CD1c-positive myeloid dendritic cell (primary cell): ENCODE results near the gene JAK2.
A peak's percentile ranks its signal among the peaks of the same experiment; 100 is the strongest.

Experiments
- DNase-seq: peaks from one replicate; pipeline ENCODE4 v3.0.0-alpha.2; 2016; ENCODE audit errors: extremely low spot score

JAK2 gene

DNA sequence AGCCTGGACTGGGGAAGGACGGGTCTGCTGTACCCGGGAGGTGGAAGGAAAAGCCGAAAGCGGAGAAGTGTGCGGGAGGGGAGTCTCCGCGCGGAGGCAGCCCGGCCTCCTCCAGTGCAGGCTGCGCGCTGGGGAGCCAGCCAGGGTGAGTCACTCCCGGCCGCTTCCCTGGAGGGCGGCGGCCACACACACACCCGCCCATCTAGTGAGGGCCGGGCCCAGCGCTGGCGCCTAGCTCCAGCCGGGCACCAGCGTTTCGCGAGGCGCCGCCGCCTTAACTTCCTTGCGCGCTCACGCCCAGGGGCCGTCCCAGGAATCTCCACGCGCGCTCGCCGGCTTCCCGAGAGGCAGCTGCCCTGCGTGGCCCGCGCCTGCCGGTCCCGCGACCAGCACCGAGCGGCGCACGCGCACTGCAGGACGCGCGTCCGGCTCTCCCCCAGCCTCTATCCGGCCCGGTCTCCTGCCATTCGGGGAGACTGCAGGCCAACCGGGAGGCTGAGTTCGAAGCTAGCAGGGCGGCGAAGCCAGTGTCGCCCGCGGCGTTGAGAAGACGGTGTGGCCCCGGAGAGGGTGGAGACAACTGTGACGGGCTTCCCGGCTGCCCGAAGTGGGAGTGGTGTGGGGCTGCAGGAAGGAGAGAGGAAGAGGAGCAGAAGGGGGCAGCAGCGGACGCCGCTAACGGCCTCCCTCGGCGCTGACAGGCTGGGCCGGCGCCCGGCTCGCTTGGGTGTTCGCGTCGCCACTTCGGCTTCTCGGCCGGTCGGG lies at the start of gene JAK2:
Gene JAK2 (plus strand): TSS at position 652 of the 765 bp plus-strand sequence. CDS start 36,716 bp downstream, outside the sequence.
- DNase-seq: peak; percentile 94

DNA sequence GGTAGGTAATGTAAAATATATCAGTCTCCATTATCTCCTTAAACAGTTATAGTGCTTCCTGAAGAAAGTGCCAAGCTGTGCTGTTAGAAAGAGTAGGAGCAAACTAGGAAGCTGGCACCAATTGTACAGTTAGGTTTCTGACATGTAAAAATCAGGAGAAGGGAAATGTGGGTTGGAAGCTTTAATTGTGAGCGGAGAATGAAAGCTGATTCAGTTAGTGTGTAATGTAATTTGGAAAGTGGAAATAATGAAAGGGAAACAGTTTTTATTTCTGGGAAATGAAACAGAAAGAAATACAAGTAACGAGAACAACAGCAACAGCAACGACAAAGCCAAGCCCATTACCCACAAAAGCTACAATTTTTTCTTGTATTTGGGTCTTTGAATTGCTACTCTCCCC lies 48.8 kb upstream of the JAK2 start:
- DNase-seq: peak; percentile 30

DNA sequence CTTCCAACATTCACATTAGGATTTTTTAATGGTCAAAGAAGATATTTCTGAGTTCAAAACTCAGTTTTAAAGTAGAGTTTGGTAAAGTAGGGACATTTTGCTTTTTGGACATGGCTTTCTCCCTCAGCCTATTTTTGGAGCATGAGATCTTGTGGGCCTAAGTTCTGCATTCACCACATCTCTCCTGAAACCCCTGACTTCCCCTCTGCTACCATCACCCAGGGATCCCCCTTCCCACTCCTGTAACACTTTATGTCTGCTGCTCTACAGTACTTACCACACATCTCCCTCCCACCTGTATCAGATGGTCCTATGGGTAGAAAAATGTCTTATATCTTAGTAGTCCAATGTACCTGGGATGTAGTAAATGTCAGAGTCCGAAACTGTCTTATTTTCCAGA lies 48.2 kb upstream of the JAK2 start:
- DNase-seq: peak; percentile 50

DNA sequence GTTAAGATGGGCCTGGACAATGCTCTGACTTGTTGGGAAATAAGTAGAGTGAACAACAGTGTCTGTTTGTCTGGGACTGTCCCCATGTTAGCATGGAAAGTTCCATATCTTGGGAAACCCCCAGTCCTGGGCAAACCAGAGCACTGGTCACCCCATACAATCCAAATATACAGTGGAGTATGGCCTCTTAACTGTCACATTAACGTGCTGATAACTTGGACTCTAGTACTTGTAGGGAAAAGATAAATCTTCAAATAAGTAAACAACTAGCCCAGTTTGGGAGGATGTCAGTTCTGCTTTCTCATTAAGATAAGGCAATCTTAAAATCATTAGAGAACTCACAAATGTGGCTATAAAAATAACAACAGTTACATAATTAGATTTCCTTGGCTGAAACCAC lies 47.6 kb upstream of the JAK2 start:
- DNase-seq: no peak

DNA sequence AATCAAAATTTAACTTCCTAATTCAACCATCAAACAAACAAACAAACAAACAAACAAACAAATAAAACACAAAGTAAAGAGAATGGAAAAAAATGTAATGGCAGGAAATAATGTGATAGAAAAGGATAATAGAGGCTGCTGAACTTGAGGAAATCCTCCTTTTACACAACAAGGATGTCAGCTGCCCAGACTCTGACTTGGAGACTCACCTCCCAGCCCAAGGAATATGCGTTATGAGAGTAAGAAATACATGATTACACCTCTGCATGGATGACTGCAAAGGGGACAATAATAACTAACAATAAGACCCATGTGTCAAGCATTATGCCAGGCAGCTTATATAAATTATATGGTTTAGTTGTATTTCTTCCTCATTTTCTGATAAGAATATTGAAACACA lies 46.6 kb upstream of the JAK2 start:
- peak; percentile 22 for DNase-seq

DNA sequence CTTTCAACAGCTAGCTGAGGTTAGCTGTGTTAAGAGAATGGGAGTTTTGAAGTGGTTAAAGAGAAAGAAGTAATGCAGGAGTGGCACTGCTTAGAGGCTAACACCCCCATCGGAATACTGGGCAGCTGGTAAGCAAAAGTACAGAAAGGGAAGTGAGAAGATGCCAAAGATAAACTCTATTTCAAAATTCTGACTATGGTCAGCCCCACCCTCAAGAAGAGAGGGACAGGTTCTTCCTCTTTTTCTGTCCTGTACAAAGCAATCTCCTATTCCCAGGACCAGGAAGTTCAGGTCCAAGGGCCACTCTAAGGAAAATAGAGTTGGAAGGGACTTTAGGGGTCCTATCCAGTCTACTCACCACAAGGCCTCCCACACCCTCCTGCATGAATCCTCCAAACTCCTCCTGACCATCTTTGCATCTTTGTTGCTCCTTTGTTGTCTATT lies 45.9 kb upstream of the JAK2 start:
- DNase-seq: peak; percentile 83

DNA sequence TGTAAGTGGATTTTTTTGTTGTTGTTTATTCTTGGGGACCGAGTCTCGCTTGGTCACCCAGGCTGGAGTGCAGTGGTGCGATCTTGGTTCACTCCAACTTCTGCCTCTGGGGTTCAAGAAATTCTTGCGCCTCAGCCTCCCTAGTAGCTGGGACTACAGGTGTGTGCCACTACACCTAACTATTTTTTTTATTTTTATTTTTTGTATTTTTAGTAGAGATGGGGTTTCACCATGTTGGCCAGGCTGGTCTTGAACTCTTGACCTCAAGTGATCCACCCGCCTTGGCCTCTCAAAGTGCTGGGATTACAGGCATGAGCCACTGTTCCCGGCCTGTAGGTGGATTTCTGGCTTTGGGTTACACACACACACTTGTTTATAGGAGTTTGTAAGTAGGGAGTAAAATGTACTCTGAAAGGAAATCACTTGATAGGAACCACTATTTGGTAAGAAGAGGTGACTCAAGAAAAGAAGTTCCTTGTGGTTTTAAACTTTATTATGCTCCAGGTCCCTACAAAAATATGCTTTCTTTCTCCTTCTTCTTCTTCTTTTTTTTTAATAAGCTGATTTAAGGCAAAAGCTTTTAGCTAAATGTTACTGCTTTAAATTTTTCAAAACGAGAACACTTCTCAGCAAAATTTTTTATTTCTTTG lies 42.9 kb upstream of the JAK2 start:
- DNase-seq: peak; percentile 40

DNA sequence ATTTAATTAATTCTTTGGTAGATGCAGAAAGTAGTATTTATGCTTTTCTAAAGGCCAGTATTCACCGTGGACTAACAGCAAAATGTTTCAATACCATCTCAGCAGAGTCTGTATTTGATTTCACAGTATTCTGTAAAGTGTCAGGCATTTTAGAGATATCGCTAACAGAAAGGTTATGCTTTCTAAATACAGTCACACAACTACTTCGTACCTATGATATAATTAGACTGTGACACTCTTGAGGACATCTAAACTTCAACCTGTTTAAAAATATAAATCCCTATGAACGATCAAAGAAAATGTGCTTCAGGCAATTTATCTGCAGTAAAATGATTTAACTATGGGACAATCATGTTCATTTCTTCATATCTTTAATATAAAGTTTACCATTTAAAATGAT lies 41.7 kb upstream of the JAK2 start:
- no peak for DNase-seq

DNA sequence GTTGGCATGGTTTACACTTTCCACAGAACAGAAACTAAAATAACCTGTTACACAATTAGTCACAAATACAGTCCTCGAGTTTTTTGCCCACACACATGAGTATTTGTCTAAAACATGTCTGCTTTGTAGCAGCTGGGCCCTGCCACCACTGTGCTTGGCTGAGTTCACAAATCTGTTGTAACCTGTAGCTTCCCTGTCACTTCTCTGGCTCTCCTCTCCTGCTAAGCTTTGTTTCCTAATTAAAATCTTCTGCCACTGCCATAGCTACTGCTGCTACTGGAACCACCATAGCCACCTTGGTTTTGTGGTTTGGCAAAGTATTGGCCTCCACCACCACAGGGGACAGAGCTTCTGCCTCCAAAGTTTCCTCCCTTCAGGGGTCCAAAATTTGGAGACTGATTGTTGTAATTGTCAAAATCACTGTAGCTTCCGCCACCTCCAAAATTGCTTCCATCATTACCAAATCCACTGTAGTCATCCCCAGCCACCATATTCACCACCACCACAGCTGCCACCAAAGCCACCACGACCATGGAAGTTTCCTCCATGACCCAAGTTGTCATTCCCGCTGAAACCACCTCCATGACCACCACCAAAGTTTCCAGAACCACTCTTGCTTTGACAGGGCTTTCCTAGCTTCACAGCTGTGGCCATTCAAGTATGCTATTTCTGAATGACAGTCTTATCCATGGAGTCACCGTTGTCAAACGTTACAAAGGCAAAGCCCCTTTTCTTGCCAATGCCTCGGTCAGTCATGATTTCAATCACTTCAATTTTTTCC lies 40.5 kb upstream of the JAK2 start:
- peak; percentile 30 for DNase-seq

DNA sequence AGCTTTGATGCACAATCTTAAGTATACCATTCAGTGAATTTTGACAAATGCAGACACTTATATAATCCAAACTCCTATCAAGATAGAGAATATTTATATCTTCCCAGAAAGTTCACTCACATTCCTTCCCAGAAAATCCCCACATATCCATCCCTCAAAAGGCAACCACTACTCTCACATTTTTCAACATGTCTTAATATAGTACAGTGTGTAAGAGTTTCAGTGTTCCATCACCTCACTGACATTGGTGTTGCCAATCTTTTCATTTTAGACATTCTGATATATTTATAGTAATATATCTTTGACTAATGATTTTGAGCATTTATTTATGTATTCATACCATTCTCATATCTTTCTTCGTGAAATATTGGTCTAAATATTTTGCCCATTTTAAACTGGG lies 38.1 kb upstream of the JAK2 start:
- no peak for DNase-seq

DNA sequence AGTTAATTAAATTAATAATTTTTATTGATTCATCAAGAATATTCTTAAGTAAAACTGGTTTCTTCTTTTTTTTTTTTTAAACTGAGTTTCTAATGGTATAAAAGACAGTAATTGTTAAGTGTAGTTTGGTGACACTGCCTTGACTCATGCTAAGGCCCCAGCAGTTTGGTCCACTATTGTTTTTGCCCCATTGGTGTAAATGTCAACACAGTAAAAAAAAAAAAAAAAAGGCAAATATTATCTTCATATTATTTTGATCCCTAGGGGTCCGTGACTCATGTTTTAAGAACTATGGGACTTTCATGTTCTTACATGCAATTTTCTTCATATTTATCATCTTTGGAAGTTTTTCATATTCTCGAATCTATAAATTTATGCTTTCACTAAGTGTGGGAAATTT lies 29.2 kb upstream of the JAK2 start:
- DNase-seq: no peak

DNA sequence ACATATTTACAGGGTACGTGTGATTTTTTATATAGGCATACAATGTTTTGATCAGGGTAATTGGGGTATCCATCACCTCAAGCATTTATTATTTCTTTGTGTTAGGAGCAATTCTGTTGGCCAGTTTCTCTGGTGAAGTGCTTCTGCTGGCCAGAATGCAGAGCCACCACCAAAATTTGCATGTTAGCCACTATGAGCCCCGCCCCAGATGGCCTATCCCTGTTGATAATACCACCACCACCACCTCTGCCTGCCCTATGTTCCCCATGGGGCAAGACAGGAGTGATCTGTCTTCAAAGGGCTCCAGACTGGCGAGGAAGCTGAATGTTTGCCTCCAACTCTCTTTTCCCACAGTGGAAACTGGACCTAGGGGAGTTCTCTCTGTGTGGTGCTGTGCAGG lies 26.0 kb upstream of the JAK2 start:
- no peak for DNase-seq

DNA sequence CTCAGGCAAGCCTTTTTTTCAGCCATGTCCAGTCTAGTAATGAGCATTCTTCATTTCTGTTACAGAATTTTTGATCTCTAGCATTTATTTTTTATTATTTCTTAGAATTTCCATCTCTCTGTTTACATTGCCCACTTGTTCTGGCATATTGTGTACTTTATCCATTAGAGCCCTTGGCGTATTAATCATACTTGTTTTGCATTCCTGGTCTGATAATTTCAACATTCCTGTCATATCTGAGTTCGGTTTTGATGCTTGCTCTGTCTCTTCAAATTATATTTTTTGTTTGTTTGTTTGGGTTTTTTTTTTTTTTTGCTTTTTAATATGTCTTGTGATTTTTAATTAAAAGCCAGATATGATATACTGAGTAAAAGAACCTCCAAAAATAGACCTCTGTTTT lies 23.0 kb upstream of the JAK2 start:
- DNase-seq: no peak

DNA sequence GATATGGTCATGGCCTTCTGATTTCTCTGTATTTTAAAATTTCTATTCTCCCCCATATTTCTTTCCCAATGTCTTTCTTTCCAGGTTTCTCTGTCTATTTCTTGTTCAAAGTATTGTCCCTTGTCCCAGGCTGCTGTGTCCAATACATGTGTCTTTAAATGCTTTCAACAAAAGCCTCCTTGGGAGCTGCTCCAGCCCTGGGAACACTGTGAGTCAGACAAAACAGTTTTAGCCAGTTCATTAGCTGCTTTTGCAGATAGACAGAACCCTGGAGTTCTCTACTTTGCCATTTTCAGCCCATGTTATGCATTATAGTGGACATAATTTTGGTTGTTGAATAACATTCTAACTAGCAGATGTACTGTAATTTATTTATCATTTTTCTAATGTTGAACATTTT lies 20.5 kb upstream of the JAK2 start:
- DNase-seq: no peak

DNA sequence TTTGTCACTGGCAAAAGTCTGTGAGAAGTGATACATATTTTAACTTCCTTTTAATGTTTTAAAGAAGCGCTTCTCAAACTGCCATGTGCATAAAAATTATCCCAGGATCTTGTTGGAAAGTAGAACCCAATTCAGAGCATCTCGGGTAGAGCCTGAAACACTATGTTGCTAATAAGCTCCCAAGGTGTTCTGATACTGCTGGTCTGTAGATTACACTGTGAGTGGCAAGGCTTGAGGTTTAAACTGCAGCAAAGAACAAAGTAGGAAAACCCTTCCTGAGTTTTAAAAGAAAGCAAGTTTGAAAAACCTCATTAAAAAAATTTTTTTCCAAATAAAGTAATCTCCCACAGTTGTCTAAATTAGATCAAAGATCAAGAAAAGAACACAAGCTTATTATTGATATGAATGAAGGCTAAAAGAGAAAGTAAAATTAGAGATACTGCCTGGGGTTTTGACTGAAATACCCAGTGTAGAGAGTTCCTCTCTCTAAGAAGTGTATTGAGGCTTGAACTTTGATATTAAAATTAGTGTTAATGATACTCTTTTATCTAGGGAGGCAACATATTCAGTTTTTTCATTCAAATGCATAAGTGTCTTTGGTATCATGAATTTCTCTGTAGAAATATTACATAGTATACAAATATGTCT lies 19.8 kb upstream of the JAK2 start:
- DNase-seq: no peak

DNA sequence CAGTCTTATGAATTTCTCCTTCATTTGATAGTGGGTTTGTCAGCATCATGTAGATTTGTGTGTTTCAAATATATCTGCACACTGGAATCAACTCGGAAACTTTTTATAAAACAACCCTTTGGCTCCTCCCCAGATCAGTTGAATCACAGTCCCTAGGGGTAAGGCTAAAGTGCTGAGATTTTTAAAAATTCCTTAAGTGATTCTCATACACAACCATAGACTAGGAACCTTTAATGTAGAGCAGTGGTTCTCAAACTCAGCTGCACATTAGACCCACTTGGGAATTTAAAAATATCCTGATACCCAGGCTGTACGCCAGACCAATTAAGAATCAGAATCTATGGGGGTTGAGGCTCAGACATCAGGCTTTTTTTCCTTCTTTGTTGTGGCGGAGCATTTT lies 17.5 kb upstream of the JAK2 start:
- no peak for DNase-seq

DNA sequence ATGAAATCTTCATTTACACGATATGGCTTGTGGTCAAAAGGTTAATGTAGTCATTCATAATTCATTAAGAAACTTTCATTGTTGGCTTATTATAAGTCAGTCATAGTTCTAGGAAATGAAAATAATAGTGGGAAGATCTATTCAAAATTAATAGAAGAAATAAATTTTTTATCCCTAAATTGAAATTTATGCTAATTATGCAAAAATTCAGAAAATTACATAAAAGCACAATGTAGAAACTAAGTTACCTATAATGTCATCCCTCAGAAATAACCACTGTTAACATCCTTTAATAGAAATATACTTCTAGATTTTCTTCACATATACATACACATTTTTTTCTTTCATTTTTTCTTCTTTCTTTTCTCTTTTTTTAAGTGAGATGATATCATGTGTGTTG lies 15.9 kb upstream of the JAK2 start:
- DNase-seq: no peak

DNA sequence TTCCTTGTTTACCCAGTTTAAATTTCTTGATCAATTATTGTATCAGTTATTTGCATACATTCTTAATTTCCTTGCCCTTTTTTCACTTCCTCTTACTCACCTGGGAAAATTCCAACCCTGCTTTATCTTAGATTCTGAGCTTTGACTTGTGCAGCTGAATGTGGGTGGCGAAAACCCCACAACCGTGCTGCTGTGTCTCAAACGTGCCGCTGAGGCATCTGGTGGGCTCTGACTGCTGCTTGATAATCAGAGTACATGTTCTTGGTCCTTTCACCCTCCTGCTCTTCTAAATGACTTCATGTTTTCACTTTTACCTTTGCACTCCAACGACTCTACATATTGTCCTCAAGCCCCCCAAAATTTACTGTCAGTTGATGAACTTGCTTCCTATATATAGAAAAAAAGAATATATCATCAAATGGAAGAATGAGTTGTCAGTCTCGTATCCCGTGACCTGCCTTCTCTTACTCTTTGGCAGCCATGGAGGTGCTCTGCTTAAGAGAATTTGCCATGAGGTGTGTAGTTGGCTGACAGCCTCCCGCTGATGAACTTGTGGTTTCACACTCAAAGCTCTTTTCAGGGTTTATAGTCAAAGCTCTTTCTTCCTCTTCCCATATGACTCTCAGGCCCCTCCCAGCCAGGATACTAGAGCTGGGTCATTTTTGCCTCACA lies 14.0 kb upstream of the JAK2 start:
- peak; percentile 48 for DNase-seq

DNA sequence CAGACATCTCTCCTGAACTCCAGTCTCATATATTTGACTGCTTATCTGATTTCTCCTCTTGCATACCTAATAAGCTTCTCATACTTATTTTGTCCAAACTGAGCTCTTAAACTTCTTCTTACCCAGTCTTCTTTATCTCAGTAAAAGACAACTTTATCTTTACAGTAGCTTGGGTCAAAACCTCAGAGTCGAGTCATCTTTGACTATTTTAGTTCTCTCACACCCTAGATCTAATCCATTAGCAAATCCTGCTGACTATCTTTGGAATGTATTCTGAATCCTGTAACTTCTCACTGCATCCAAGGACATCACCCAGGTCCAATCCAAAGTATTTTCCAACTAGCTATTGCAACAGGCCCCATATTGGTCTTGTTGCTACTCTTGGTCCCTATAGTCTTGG lies 11.8 kb upstream of the JAK2 start:
- no peak for DNase-seq

DNA sequence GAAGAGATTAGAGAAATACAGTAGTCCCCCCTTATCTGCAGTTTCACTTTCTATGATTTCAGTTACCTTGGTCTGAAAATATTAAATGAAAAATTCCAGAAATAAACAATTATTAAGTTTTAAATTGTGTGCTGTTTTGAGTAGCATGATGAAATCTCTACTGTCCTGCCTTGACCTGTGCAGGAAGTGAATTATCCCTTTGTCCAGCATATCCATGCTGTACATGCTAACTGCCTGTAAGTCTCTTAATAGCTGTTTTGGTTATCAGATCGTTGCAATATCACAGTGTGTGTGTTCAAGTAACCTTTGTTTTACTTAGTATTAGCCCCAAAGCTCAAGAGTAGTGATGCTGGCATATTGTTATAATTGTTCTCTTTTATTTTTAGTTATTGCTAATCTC lies 11.2 kb upstream of the JAK2 start:
- no peak for DNase-seq

DNA sequence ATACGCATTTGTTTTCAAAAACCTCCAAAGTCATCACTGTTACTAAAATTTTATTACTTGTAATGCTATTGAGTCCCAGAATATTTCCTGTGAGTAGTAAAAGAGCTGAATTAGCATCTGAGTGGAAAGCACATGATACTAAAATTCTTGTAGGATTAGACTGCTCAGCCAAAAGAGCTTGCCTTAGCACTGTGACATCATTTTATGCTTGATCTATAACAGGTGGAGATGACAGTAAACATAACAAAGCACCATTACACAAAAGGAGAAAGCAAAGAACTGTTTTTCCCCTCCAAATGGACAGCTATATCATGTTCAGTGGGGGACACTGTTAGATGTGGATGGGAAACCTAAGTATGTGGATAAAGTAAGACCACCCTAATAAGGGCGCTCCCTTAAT lies 5.8 kb upstream of the JAK2 start:
- DNase-seq: no peak
